HG02588 (cell line): Measurements from ENCODE around the gene PCED1B.
"Not testable (repeated sequence)": the region's sequence is repeated elsewhere in the genome, so short reads cannot be mapped to it uniquely, and the experiment has no call there.

ENCODE experiments used
- ATAC-seq: cut with Tn5 transposase; IDR thresholded peaks from one replicate; pipeline ENCODE4 v1.9.1; 2021; ENCODE audit warnings: mild to moderate bottlenecking, moderate library complexity; ENCODE audit not compliant: unreplicated experiment

Gene PCED1B, protein sequence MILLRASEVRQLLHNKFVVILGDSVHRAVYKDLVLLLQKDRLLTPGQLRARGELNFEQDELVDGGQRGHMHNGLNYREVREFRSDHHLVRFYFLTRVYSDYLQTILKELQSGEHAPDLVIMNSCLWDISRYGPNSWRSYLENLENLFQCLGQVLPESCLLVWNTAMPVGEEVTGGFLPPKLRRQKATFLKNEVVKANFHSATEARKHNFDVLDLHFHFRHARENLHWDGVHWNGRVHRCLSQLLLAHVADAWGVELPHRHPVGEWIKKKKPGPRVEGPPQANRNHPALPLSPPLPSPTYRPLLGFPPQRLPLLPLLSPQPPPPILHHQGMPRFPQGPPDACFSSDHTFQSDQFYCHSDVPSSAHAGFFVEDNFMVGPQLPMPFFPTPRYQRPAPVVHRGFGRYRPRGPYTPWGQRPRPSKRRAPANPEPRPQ

DNA sequence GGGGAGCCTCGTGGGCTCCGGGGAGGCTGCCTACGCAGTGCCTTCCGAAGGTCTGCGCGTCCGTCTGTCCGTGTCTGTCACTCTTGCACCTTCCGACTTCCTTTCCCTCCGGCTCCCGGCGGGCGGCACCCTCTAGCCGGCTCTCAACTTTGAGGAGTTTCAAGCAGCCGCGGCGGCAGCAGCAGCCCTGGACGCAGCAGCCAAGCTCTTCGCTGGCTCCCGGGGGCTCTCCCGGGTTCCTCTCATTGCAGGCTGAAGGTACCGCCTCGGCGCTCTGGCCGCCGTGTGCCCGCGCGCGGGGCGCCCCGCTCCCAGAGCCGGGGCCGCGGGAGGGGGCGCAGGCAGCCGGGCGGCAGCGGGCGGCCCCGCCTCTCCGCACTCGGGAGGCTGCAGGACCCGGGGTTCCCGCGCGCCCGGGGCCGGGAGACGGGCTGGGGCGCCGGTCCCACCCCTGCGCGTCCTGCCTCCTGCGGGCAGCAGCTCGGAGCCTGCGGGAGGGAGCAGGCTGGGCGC lies at the start of gene PCED1B, which contains the start of gene AMIGO2:
Gene PCED1B, plus strand, starts transcription at position 154 of the 513 bp plus-strand sequence. CDS start 155,443 bp downstream, outside the sequence.
Gene AMIGO2, minus strand, starts transcription at position 492 of the 513 bp plus-strand sequence. CDS start 957 bp downstream, outside the sequence.
- peak; percentile 63 for ATAC-seq

DNA sequence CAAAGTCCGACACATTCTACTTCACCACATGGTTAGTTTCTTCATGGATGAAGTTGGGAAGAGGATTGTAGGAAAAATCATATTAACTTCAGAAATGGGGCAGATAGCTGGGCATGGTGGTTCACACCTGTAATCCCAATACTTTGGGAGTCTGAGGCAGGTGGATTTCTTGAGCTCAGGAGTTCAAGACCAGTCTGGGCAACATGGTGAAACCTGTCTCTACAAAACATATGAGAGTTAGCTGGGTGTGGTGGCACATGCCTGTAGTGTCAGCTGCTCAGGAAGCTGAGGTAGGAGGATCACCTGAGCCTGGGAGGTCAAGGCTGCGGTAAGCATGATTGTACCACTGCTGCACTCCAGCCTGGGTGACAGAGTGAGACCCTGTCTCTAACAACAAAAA lies 49.5 kb upstream of the PCED1B start:
- no peak for ATAC-seq

GRCh38 chr12:47032644-47033043 lies 46.8 kb upstream of the PCED1B start:
- ATAC-seq: no peak

GRCh38 chr12:47033081-47033480 lies 46.3 kb upstream of the PCED1B start:
- no peak for ATAC-seq

- no peak for ATAC-seq
These were observed 45.4 kb upstream of the PCED1B start for GRCh38 chr12:47033789-47034555.

DNA sequence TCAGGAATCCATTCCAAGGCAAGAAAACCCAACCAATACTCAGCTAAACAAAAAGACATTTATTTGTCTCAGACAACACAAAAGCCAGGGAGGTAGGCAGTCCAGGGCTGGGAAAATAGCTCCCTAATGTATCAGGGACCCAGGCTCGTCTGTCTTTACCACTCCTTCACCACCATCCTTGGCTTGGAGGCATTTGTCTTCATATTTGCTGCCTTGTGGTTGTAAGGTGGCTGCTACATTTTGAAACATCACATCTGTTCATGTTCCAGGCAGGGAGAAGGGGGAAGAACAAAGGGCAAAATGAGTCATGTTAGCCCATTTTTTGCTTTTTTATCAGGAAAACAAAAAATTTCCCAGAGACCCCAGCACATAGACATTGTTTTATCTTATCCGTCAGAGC lies 44.8 kb upstream of the PCED1B start:
- ATAC-seq: no peak

DNA sequence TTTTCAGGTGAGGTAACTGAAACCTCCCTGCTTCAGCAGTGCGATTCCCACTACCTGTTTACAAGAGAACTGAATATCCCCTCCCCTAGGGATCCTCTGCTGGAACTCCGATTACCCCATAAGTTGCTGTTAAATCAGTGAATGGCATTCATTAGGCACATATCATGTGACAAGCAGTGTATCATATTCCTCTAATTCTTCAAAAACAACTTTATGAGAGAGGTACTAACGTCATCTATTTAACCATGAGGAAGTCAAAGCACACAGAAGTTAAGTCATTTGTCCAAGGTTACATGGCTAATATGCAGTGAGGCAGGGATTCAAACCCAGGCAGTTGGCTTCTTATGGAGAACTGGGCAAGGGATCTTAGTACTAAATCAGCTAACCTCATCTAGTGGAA lies 43.9 kb upstream of the PCED1B start:
- no peak for ATAC-seq

DNA sequence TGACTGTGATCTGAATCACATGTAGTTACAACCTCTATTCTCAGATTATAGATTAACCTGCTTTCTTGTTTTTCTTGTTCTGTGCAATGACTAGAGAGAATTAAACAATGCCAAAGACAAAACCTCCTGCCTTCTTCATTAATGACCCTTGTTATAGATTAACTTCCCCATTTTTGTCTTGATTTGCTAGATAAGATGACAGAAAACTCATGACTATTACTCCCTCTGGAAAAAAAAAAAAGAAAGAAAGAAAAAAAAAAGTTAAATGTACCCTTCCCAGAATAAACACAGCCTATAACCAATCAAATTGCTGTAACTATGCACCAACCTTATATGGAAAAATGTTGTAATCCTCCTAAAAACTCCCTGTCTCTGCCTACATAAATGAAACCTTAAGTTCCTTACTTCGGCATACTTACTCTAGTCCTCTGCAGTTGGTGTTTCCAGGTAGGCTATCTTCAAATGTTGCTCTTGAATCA lies 41.1 kb upstream of the PCED1B start:
- ATAC-seq: no peak

DNA sequence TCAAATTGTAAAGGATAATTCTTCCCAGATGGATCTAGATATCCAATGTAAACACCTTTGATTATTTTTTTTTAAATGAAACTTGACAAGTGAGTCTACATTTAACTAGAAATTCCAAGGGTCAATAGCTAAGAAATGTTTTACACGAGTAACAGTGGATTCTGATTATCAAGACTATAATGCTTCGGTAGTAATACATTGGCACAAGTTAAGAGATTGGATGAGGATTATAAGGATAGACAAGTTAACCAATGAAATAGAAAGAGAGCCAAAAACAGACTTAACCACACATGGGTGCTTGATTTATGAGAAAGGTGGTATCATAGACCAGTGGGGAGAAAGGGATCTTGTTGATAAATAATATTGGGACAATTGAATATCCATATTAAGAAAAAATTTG lies 40.3 kb upstream of the PCED1B start:
- ATAC-seq: no peak

DNA sequence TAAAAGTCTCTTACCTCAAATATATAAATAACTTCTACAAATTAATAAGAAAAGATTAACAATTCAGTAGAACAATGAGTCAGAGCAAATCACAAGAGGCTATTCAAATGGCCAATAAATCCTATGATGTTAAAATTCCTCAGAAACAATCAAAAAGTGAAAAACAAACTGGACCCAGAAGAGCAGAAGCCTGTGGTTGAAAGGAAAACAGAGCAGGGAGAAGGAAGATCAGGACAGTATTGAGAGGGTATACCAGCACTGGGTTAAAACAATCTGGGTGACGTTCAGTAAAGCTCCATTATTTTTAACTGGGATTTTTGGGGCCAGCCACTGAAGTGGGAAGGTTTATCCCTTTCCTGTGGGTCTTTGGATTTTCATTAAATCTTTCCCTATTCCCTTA lies 39.7 kb upstream of the PCED1B start:
- no peak for ATAC-seq

GRCh38 chr12:47041327-47041726 lies 38.1 kb upstream of the PCED1B start:
- no peak for ATAC-seq

DNA sequence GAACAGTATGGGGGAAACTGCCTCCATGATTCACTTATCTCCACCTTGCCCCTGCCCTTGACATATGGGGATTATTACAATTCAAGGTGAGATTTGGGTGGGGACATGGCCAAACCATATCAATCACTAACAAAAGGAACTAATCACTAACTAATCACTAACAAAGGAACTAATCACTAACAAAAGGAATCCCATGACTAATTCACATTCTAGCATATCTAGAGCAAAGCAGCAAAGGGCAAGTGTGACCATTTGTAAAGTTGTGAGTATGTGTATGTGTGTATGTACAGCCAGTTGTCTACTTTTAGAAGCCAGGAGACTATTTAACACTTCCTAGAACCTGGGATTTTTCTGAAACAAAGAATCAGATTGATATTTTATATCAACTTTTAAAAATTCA lies 30.9 kb upstream of the PCED1B start:
- no peak for ATAC-seq

- ATAC-seq: not testable (repeated sequence)
These were observed 28.1 kb upstream of the PCED1B start for GRCh38 chr12:47051291-47051690.

- no peak for ATAC-seq
These were observed 27.1 kb upstream of the PCED1B start for GRCh38 chr12:47052274-47052673.

GRCh38 chr12:47053961-47054360 lies 25.5 kb upstream of the PCED1B start:
- ATAC-seq: no peak

GRCh38 chr12:47054659-47055058 lies 24.8 kb upstream of the PCED1B start:
- ATAC-seq: no peak

DNA sequence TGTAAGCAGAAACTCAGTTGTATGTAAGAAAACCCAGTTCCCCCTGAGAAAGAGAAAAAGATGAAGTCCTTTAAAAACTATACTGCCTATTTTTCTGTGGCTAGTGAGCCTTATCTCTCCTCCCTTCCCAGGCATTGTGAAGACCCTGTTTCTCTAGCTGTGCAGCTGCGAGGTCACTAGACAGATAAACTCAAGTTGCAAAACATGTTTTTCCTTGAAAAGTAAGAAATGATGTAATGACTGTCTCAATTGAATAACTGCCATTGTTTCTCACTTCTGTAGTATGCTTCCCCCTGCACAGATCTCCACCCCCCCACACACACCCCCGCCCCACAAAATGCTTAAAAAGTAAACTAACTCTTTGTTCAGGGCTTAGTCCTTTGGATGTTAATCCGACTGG lies 23.6 kb upstream of the PCED1B start:
- not testable (repeated sequence) for ATAC-seq

DNA sequence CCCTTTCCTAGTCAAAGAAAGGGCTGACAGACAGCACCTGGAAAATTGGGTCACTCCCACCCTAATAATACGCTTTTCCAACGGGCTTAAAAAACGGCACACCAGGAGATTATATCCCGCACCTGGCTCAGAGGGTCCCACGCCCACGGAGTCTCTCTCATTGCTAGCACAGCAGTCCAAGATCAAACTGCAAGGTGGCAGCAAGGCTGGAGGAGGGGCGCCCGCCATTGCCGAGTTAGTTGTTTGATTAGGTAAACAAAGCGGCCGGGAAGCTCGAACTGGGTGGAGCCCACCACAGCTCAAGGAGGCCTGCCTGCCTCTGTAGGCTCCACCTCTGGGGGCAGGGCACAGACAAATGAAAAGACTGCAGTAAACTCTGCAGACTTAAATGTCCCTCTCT lies 22.5 kb upstream of the PCED1B start:
- ATAC-seq: not testable (repeated sequence)

DNA sequence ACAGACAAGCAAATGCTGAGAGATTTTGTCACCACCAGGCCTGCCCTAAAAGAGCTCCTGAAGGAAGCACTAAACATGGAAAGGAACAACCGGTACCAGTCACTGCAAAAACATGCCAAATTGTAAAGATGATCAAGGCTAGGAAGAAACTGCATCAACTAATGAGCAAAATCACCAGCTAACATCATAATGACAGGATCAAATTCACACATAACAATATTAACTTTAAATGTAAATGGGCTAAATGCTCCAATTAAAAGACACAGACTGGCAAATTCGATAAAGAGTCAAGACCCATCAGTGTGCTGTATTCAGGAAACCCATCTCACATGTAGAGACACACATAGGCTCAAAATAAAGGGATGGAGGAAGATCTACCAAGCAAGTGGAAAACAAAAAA lies 20.8 kb upstream of the PCED1B start:
- ATAC-seq: not testable (repeated sequence)

DNA sequence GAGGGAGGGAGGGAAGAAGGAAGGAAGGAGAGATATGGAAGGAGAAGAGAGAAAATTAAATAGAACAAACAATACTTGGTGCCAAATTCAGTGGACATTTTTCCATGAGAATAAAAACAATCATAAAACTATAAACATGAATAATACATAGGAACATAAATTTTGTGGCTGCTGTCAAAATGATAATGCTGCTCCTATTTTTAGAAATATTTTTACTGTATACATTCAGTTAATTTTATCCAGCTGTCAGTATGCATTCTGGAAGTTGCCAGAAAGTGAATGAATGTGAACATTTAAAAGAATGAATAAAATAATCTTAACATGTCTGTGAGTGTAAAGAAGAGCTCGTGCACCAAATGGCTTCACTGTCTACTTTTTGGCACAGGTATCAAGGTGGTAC lies 13.9 kb upstream of the PCED1B start:
- ATAC-seq: no peak

- ATAC-seq: no peak
These were observed 13.0 kb upstream of the PCED1B start for GRCh38 chr12:47066278-47067025.
